HL-60 (cell line): ENCODE measurements around the gene TIMD4.

Source experiments
- DNase-seq, 2 experiments: peaks; one replicate each; pipeline ENCODE4 v3.0.0-alpha.2; 2010 to 2020; ENCODE audit warnings: low read depth in 1 of 2, low spot score in 1 of 2
- H3K27ac ChIP-seq: fragments of 250-450 bp; sonication (Bioruptor Pico); replicated peaks from 2 replicates; pipeline ENCODE4 v1.5.1; 2020; ENCODE audit warnings: mild to moderate bottlenecking, moderate library complexity
- H3K27me3 ChIP-seq: fragments of 250-450 bp; sonication (Bioruptor Pico); 2 replicates; pipeline ENCODE4 v1.5.1; 2021; ENCODE audit warnings: mild to moderate bottlenecking, moderate library complexity; ENCODE audit not compliant: insufficient read depth, poor library complexity, severe bottlenecking
- H3K4me3 ChIP-seq: replicated peaks from 2 replicates; pipeline ENCODE4 v1.5.1; 2011; ENCODE audit warnings: mild to moderate bottlenecking, control low read depth, low read length; ENCODE audit not compliant: insufficient read depth
- CTCF ChIP-seq: IDR thresholded peaks from one replicate; pipeline ENCODE4 v1.5.1; 2011; ENCODE audit warnings: low read length, control low read depth, inconsistent platforms; ENCODE audit not compliant: insufficient read depth
- GABPA ChIP-seq: IDR thresholded peaks from 2 replicates; pipeline ENCODE4 v1.6.1; 2012; ENCODE audit warnings: low read depth
- POLR2AphosphoS5 ChIP-seq: IDR thresholded peaks from 2 replicates; pipeline ENCODE4 v1.6.1; 2012; ENCODE audit warnings: low read depth
- REST ChIP-seq: IDR thresholded peaks from 2 replicates; pipeline ENCODE4 v1.6.1; 2012; ENCODE audit warnings: low read depth; ENCODE audit not compliant: insufficient replicate concordance
- SPI1 ChIP-seq: IDR thresholded peaks from 2 replicates; pipeline ENCODE4 v1.6.1; 2012; ENCODE audit warnings: low read depth, mild to moderate bottlenecking, borderline replicate concordance

TIMD4 gene

GRCh38 chr5:156871212-156871611 is 91.8 kb downstream of the TIMD4 start:
- TF ChIP-seq REST (no peak), CTCF (no peak), GABPA (no peak), SPI1 (no peak), POLR2AphosphoS5 (no peak)
- Histone ChIP-seq H3K4me3 (no peak overlapping the region), H3K27me3 (no peaks in the 10 kb centered on the region), H3K27ac (no peak overlapping the region)
- no peak for DNase-seq

- Histone ChIP-seq H3K27ac (no peak overlapping the region), H3K4me3 (no peak overlapping the region), H3K27me3 (no peaks in the 10 kb centered on the region)
- DNase-seq: no peak
- TF ChIP-seq CTCF: no peak
- no peak for TF ChIP-seq SPI1
- no peak for TF ChIP-seq GABPA
- no peak for TF ChIP-seq REST
These were observed 92.6 kb downstream of the TIMD4 start for GRCh38 chr5:156870498-156870839.
